Measurements from ENCODE around the gene COL27A1.

DNA sequence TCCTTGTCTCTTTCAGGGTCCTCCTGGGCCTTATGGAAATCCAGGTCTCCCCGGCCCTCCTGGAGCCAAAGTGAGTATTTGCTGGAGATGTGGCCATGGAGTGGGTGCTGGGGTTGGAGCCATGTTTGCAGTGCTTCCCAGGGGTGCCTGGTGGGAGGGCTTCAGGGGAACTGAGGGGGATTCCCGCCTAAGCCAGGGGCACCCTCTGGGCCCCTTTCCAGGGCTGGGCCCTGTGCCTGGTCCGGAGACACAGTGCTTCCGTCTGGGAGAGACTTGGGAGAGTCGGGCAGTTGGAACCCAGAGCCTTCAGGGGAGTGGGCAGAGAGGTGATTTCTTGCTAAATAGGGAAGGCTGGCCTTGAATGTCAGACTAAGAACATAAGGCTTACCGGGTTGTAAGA, 27.7 kb downstream of the COL27A1 start:
- TF ChIP-seq, protein P1, sequence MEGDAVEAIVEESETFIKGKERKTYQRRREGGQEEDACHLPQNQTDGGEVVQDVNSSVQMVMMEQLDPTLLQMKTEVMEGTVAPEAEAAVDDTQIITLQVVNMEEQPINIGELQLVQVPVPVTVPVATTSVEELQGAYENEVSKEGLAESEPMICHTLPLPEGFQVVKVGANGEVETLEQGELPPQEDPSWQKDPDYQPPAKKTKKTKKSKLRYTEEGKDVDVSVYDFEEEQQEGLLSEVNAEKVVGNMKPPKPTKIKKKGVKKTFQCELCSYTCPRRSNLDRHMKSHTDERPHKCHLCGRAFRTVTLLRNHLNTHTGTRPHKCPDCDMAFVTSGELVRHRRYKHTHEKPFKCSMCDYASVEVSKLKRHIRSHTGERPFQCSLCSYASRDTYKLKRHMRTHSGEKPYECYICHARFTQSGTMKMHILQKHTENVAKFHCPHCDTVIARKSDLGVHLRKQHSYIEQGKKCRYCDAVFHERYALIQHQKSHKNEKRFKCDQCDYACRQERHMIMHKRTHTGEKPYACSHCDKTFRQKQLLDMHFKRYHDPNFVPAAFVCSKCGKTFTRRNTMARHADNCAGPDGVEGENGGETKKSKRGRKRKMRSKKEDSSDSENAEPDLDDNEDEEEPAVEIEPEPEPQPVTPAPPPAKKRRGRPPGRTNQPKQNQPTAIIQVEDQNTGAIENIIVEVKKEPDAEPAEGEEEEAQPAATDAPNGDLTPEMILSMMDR (IDR thresholded peaks at IDR 0.05) = no peak
- TF ChIP-seq, protein P2, sequence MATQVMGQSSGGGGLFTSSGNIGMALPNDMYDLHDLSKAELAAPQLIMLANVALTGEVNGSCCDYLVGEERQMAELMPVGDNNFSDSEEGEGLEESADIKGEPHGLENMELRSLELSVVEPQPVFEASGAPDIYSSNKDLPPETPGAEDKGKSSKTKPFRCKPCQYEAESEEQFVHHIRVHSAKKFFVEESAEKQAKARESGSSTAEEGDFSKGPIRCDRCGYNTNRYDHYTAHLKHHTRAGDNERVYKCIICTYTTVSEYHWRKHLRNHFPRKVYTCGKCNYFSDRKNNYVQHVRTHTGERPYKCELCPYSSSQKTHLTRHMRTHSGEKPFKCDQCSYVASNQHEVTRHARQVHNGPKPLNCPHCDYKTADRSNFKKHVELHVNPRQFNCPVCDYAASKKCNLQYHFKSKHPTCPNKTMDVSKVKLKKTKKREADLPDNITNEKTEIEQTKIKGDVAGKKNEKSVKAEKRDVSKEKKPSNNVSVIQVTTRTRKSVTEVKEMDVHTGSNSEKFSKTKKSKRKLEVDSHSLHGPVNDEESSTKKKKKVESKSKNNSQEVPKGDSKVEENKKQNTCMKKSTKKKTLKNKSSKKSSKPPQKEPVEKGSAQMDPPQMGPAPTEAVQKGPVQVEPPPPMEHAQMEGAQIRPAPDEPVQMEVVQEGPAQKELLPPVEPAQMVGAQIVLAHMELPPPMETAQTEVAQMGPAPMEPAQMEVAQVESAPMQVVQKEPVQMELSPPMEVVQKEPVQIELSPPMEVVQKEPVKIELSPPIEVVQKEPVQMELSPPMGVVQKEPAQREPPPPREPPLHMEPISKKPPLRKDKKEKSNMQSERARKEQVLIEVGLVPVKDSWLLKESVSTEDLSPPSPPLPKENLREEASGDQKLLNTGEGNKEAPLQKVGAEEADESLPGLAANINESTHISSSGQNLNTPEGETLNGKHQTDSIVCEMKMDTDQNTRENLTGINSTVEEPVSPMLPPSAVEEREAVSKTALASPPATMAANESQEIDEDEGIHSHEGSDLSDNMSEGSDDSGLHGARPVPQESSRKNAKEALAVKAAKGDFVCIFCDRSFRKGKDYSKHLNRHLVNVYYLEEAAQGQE (IDR thresholded peaks at IDR 0.05) = no peak
- TF ChIP-seq EP300 (IDR thresholded peaks at IDR 0.05) = no peak
- TF ChIP-seq, protein P3, sequence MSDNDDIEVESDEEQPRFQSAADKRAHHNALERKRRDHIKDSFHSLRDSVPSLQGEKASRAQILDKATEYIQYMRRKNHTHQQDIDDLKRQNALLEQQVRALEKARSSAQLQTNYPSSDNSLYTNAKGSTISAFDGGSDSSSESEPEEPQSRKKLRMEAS (IDR thresholded peaks at IDR 0.05) = no peak
- no peak for TF ChIP-seq CHD2 (IDR thresholded peaks at IDR 0.05; ENCODE audit: low read length, partially characterized antibody)
- TF ChIP-seq, protein P4, sequence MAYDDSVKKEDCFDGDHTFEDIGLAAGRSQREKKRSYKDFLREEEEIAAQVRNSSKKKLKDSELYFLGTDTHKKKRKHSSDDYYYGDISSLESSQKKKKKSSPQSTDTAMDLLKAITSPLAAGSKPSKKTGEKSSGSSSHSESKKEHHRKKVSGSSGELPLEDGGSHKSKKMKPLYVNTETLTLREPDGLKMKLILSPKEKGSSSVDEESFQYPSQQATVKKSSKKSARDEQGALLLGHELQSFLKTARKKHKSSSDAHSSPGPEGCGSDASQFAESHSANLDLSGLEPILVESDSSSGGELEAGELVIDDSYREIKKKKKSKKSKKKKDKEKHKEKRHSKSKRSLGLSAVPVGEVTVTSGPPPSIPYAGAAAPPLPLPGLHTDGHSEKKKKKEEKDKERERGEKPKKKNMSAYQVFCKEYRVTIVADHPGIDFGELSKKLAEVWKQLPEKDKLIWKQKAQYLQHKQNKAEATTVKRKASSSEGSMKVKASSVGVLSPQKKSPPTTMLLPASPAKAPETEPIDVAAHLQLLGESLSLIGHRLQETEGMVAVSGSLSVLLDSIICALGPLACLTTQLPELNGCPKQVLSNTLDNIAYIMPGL (CRISPR knock-in tag; IDR thresholded peaks at IDR 0.05; ENCODE audit: borderline replicate concordance) = no peak
- no peak for TF ChIP-seq MAZ (IDR thresholded peaks at IDR 0.05; ENCODE audit: borderline replicate concordance, low read depth, low read length)
- TF ChIP-seq POLR2A (IDR thresholded peaks at IDR 0.05; ENCODE audit: low read length) = no peak
- TF ChIP-seq NPAS2 (CRISPR knock-in tag; IDR thresholded peaks at IDR 0.05; ENCODE audit: borderline replicate concordance) = no peak
- TF ChIP-seq SREBF2 (IDR thresholded peaks at IDR 0.05) = no peak

All from A549 (cell line).